ENCODE results near the gene PKD1L1.

The PKD1L1 gene

GRCh38 chr7:47907981-47908616, 40.2 kb downstream of the PKD1L1 start:
- no peak for DNase-seq (ENCODE audit: low read depth, low spot score)

GRCh38 chr7:47906883-47907282, 41.4 kb downstream of the PKD1L1 start:
- DNase-seq (ENCODE audit: low read depth, low spot score), result no peak

GRCh38 chr7:47905076-47905920, 43.0 kb downstream of the PKD1L1 start:
- no peak for DNase-seq (ENCODE audit: low read depth, low spot score)

- no peak for DNase-seq (ENCODE audit: low read depth, low spot score)
These were observed 46.3 kb downstream of the PKD1L1 start for GRCh38 chr7:47902013-47902412.

- DNase-seq (ENCODE audit: low read depth, low spot score), result no peak
These were observed 46.7 kb downstream of the PKD1L1 start for GRCh38 chr7:47901542-47901941.

GRCh38 chr7:47897831-47898230, 50.4 kb downstream of the PKD1L1 start:
- DNase-seq (ENCODE audit: low read depth, low spot score), result no peak

GRCh38 chr7:47896809-47897423, 51.4 kb downstream of the PKD1L1 start:
- no peak for DNase-seq (ENCODE audit: low read depth, low spot score)

GRCh38 chr7:47895026-47895425, 53.2 kb downstream of the PKD1L1 start:
- no peak for DNase-seq (ENCODE audit: low read depth, low spot score)

- no peak for DNase-seq (ENCODE audit: low read depth, low spot score)
These were observed 54.4 kb downstream of the PKD1L1 start for GRCh38 chr7:47893721-47894365.

GRCh38 chr7:47893238-47893637, 55.0 kb downstream of the PKD1L1 start:
- DNase-seq (ENCODE audit: low read depth, low spot score), result no peak

- DNase-seq (ENCODE audit: low read depth, low spot score), result no peak
These were observed 57.7 kb downstream of the PKD1L1 start for GRCh38 chr7:47890606-47891005.

GRCh38 chr7:47890125-47890524, 58.1 kb downstream of the PKD1L1 start:
- DNase-seq (ENCODE audit: low read depth, low spot score), result no peak

GRCh38 chr7:47889723-47890122, 58.5 kb downstream of the PKD1L1 start:
- no peak for DNase-seq (ENCODE audit: low read depth, low spot score)

- DNase-seq (ENCODE audit: low read depth, low spot score), result no peak
These were observed 59.6 kb downstream of the PKD1L1 start for GRCh38 chr7:47888371-47889265.

GRCh38 chr7:47887016-47887640, 61.1 kb downstream of the PKD1L1 start:
- no peak for DNase-seq (ENCODE audit: low read depth, low spot score)

GRCh38 chr7:47885987-47886811, 62.1 kb downstream of the PKD1L1 start:
- no peak for DNase-seq (ENCODE audit: low read depth, low spot score)

- DNase-seq (ENCODE audit: low read depth, low spot score), result no peak
These were observed 62.8 kb downstream of the PKD1L1 start for GRCh38 chr7:47885309-47885986.

GRCh38 chr7:47884675-47885074, 63.6 kb downstream of the PKD1L1 start:
- DNase-seq (ENCODE audit: low read depth, low spot score), result no peak

GRCh38 chr7:47882635-47883034, 65.6 kb downstream of the PKD1L1 start:
- no peak for DNase-seq (ENCODE audit: low read depth, low spot score)

Data from brain pericyte (primary cell).